Keratinocyte (primary cell): ENCODE results near the gene AUH.

Source experiments
- CTCF ChIP-seq, 3 experiments: IDR thresholded peaks in 1 of 3; conservative IDR thresholded peaks in 1 of 3; optimal IDR thresholded peaks in 1 of 3; 2 replicates in 2 of 3; 3 replicates in 1 of 3; pipeline versions ENCODE3 to v1.5.1; 2011; ENCODE audit warnings: low read length in 3 of 3, mild to moderate bottlenecking in 3 of 3, moderate library complexity in 2 of 3, control low read depth in 1 of 3, inconsistent platforms in 1 of 3; ENCODE audit not compliant: insufficient read depth in 2 of 3; ENCODE audit errors: extremely low read depth in 1 of 3
- EZH2 ChIP-seq: IDR thresholded peaks from one replicate; pipeline ENCODE4 v1.6.1; 2012; ENCODE audit warnings: inconsistent platforms, mild to moderate bottlenecking, low read length, moderate library complexity

- TF ChIP-seq CTCF (optimal IDR thresholded peaks at IDR 0.05 in 1 of 3, IDR thresholded peaks at IDR 0.05 in 1 of 3, conservative IDR thresholded peaks at IDR 0.05 in 1 of 3; ENCODE audit: extremely low read depth in 1 of 3, insufficient read depth in 2 of 3, low read length in 3 of 3) (no peak), EZH2 (no peak)
These were observed 20.0 kb downstream of the AUH start for GRCh38 chr9:91341749-91342148.
